Measurements from ENCODE around the gene CIC.

Gene CIC

DNA sequence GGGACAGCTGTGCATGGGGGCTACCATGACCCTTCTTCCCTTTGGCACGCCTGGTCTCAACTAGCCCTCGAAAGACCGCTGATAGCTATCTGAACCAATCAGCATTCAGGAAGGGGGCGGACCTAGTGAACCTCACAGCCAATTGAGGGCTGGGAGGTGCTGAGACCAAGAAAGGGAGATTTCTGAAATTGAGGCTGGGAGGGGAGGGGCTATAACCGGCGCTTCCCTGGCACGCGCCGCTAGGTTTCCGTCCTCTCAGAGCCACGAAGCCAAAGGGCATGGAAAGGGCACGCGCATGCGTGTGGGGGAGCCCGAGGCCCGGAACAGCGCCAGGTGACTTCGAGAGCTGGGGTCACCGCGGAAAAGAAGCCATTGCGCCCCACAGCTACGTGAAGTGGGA is 37.6 kb downstream of the CIC start:
- no peak overlapping the region for H3K4me2 ChIP-seq (ENCODE audit: low read depth, low read length, poor library complexity, severe bottlenecking)
- no peak overlapping the region for H3K4me3 ChIP-seq (ENCODE audit: insufficient read depth, low read length, poor library complexity, severe bottlenecking)
- no peaks in the 10 kb centered on the region for H3K27me3 ChIP-seq (ENCODE audit: low read length)
- no peak overlapping the region for H3K9ac ChIP-seq (ENCODE audit: low read length)
- no peaks in the 10 kb centered on the region for H4K20me1 ChIP-seq (ENCODE audit: low read depth, low read length)
- H2AFZ ChIP-seq (ENCODE audit: low read depth, low read length, severe bottlenecking) = no peak overlapping the region
- peaks cover 6% of the 10 kb centered on the region for H3F3A ChIP-seq (ENCODE audit: insufficient read depth)
- peaks cover 6% of the 10 kb centered on the region; the same call in 1 of the 2 replicates for H3K79me2 ChIP-seq (ENCODE audit: insufficient read depth, low read length)
- H3K36me3 ChIP-seq (ENCODE audit: low read length) = no peaks in the 10 kb centered on the region
- no peaks in the 10 kb centered on the region for H3K9me3 ChIP-seq (ENCODE audit: insufficient read depth, low read length)
- H3K9me2 ChIP-seq (replicated peaks; ENCODE audit: insufficient read depth, low read length) = no peaks in the 10 kb centered on the region
- no peak overlapping the region for H3K27ac ChIP-seq (ENCODE audit: low read depth, low read length)
- TF ChIP-seq, protein P1, sequence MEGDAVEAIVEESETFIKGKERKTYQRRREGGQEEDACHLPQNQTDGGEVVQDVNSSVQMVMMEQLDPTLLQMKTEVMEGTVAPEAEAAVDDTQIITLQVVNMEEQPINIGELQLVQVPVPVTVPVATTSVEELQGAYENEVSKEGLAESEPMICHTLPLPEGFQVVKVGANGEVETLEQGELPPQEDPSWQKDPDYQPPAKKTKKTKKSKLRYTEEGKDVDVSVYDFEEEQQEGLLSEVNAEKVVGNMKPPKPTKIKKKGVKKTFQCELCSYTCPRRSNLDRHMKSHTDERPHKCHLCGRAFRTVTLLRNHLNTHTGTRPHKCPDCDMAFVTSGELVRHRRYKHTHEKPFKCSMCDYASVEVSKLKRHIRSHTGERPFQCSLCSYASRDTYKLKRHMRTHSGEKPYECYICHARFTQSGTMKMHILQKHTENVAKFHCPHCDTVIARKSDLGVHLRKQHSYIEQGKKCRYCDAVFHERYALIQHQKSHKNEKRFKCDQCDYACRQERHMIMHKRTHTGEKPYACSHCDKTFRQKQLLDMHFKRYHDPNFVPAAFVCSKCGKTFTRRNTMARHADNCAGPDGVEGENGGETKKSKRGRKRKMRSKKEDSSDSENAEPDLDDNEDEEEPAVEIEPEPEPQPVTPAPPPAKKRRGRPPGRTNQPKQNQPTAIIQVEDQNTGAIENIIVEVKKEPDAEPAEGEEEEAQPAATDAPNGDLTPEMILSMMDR (IDR thresholded peaks at IDR 0.05; ENCODE audit: insufficient read depth, low read length, poor library complexity, severe bottlenecking) = no peak
- no peak for TF ChIP-seq EZH2phosphoT487 (conservative IDR thresholded peaks at IDR 0.05; ENCODE audit: low read length)

DNA sequence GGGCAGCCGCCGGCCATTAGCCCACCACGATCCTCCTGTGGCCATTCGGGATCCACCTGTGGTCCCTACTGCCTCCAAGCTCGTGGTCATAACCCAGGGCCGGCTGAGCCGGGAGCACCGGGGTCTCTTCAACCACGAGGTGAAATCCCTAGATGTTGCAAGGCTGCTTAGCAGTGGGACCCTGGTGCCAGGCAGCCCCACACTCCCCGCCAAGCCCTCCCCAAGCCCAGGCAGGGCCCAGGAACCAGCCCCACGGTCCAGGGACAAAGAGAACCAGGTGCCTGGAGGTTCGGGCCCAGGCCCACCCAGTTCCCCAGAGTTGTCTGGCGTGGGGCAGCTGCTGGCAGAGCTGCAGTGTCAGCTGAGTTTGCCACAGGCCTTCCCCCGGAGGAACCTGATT is 40.6 kb downstream of the CIC start:
- no peak for TF ChIP-seq EZH2phosphoT487 (conservative IDR thresholded peaks at IDR 0.05; ENCODE audit: low read length)
- TF ChIP-seq, protein P1 (IDR thresholded peaks at IDR 0.05; ENCODE audit: insufficient read depth, low read length, poor library complexity, severe bottlenecking) = no peak
- Histone ChIP-seq H3K79me2 (ENCODE audit: insufficient read depth, low read length) (no peaks in the 10 kb centered on the region), H3K9me3 (ENCODE audit: insufficient read depth, low read length) (no peaks in the 10 kb centered on the region), H3K27ac (ENCODE audit: low read depth, low read length) (no peak overlapping the region), H3K9ac (ENCODE audit: low read length) (no peak overlapping the region), H3K27me3 (ENCODE audit: low read length) (no peaks in the 10 kb centered on the region), H3K9me2 (replicated peaks; ENCODE audit: insufficient read depth, low read length) (no peaks in the 10 kb centered on the region), H4K20me1 (ENCODE audit: low read depth, low read length) (no peaks in the 10 kb centered on the region), H2AFZ (ENCODE audit: low read depth, low read length, severe bottlenecking) (no peak overlapping the region), H3K4me3 (ENCODE audit: insufficient read depth, low read length, poor library complexity, severe bottlenecking) (no peak overlapping the region), H3F3A (ENCODE audit: insufficient read depth) (no peaks in the 10 kb centered on the region), H3K36me3 (ENCODE audit: low read length) (no peaks in the 10 kb centered on the region), H3K4me2 (ENCODE audit: low read depth, low read length, poor library complexity, severe bottlenecking) (no peak overlapping the region)

DNA sequence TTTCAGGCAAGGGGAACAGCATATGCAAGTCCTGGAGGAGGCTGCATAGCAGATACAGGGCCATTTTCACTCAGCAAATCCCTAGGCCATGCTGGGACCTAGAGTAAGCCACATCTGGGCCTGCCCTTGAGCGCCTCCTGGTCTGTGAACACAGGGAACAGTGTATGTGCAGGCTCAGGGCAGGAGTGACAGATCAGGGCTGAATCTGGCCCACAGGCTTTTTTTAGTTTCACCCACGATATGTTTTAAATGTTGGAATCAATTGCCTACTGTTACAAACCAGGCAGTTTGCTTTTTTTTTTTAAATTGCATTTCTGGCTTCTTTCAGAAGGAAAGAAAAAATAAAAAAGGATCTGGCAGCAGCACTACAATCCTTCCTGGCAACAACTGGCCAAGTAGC is 42.6 kb downstream of the CIC start:
- H3K4me3 ChIP-seq (ENCODE audit: insufficient read depth, low read length, poor library complexity, severe bottlenecking) = no peak overlapping the region

More for the DNA sequence above, 42.6 kb downstream of the CIC start:
- H3K27ac ChIP-seq (ENCODE audit: low read depth, low read length) = no peak overlapping the region
- no peaks in the 10 kb centered on the region for H3K9me2 ChIP-seq (replicated peaks; ENCODE audit: insufficient read depth, low read length)
- no peaks in the 10 kb centered on the region for H4K20me1 ChIP-seq (ENCODE audit: low read depth, low read length)
- no peaks in the 10 kb centered on the region for H3F3A ChIP-seq (ENCODE audit: insufficient read depth)
- no peak overlapping the region for H3K9ac ChIP-seq (ENCODE audit: low read length)
- H3K79me2 ChIP-seq (ENCODE audit: insufficient read depth, low read length) = no peaks in the 10 kb centered on the region
- H2AFZ ChIP-seq (ENCODE audit: low read depth, low read length, severe bottlenecking) = no peak overlapping the region
- no peaks in the 10 kb centered on the region for H3K9me3 ChIP-seq (ENCODE audit: insufficient read depth, low read length)
- H3K4me2 ChIP-seq (ENCODE audit: low read depth, low read length, poor library complexity, severe bottlenecking) = no peak overlapping the region
- H3K27me3 ChIP-seq (ENCODE audit: low read length) = no peaks in the 10 kb centered on the region
- no peaks in the 10 kb centered on the region for H3K36me3 ChIP-seq (ENCODE audit: low read length)
- TF ChIP-seq, protein P1 (IDR thresholded peaks at IDR 0.05; ENCODE audit: insufficient read depth, low read length, poor library complexity, severe bottlenecking) = no peak
- TF ChIP-seq EZH2phosphoT487 (conservative IDR thresholded peaks at IDR 0.05; ENCODE audit: low read length) = no peak
